ENCODE data around the gene FKBP14.

GRCh38 chr7:29974286-29974685, 52.2 kb downstream of the FKBP14 start:
- TF ChIP-seq POLR2A (IDR thresholded peaks at IDR 0.05) (no peak), CTCF (IDR thresholded peaks at IDR 0.05) (no peak), POLR2AphosphoS5 (IDR thresholded peaks at IDR 0.05) (no peak), EP300 (IDR thresholded peaks at IDR 0.05) (no peak)

All from upper lobe of left lung (tissue), 4 donors.